HG03159 (cell line): ENCODE data around the gene ADGRG2.

Experiments used
- ATAC-seq: cut with Tn5 transposase; IDR thresholded peaks from one replicate; pipeline ENCODE4 v1.9.1; 2021; ENCODE audit warnings: mild to moderate bottlenecking, moderate library complexity; ENCODE audit not compliant: unreplicated experiment

The ADGRG2 gene

DNA sequence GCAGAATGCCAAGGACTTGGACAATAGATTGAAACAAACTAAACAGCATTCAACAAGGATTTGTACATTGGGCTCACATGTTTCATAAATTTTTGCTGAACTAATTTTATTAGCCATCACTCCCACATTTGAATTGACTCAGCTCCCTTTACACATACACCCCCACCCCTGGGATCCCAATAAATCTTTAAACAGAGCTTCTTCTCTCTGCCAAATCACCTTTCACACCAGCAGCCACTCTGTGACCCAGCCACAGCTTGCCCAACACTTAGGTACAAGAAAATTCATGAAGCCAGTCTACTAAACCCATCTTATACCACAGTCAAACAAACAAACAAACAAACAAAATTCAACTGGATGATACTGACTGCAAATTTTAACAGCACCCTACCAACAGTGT is 159.9 kb downstream of the ADGRG2 start:
- ATAC-seq = no peak

DNA sequence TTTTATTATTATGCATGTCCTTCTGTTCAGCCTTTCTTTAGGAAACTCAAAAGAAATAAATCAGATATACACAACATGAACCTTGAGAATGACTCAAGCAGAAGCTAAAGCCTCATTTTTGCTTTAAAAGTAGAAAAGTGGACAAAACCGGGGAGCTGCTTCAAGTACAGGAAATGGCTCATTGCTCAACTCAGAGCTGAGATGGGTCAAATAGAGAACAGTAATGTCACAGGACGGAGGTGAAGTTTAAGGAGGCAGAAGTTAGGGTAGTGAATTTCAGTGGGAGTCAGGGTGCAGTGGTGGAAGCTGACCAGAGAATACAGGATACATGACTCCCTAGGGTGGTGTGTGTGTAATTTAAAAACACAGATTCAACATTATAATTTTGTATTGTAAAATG is 160.6 kb downstream of the ADGRG2 start:
- no peak for ATAC-seq

DNA sequence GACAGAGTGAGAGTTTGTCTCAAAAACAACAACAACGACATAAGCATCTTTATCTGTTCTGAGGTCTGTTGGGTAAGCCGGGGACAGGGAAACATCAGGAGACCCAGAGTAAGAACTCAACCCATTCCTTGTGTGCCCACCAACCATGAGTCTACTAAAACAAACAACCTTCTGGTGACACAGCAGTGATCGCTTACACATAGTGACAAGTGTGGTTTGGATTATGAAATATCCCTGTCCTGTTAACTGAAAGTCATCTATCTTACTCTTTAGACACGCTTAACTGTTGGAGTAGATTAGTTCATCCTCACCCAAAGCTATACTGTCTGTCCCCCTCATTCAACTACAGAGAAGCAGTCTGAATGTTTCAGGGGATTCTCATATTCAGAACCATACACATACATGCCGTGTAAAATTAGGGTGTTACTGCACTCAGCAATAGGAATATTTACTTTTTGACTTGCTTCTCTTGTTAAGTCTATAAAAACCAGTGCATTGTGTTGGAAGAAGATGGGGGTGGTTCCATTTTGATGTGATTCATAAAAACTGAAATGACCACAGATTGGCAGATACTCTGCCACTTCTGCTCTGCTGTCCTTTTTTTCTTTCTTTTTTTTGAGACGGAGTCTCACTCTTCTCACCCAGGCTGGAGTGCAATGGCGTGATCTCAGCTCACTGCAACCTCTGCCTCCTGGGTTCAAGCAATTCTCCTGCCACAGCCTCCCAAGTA is 165.8 kb downstream of the ADGRG2 start:
- ATAC-seq = no peak

DNA sequence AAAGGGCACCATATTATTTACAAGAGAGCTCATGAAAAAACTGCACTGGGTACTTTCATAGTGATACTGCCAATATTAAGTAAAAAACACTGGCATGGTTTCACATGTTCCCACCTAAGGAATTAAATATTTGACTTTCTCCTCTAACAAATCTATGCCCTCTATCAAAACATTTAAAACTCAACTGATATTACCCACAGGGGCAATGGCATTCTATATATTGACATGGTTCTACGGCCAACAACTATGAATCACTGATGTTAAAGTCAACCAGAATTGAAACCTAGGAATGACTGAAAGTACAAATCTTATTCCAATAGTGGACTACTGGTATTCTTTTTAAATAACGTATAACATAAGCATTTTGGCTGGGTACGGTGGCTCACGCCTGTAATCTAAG is 166.6 kb downstream of the ADGRG2 start:
- no peak for ATAC-seq

DNA sequence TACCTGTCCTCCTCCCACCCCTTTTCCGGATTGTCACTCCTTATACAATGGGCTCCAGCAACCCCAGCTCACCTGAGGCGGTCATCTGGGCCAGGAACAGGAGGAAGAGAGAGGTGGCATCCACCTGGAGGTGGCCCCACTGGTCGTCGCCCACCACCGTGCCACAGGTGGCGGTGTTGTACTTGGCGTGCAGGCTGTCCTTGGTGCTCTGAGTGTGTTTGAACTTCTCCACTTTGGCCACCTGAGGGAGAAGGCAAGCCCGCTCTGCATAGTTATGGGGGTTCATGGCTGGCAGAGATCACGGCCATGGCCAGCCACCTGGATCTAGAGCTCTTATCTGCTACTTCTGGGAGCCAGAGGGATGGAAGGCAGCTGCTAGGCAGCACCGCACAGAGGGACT is 171.2 kb downstream of the ADGRG2 start:
- ATAC-seq = no peak

DNA sequence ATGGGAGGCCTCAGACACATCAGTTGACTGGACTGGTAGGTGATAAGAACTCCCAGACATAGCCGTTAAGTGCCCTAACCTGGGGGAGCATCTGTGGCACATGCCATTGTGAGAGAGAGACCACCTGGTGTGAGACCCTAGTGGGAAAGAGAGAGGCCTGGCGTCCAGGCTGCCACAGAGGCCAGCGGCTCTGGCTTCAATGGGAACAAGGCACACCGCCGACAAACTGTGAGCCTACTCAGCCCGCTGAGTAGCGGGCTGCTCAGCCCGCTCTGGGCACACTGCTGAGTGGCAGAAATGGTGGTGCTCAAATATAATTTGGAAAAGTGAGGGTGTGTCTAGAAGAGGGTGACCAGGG is 172.3 kb downstream of the ADGRG2 start:
- no peak for ATAC-seq

DNA sequence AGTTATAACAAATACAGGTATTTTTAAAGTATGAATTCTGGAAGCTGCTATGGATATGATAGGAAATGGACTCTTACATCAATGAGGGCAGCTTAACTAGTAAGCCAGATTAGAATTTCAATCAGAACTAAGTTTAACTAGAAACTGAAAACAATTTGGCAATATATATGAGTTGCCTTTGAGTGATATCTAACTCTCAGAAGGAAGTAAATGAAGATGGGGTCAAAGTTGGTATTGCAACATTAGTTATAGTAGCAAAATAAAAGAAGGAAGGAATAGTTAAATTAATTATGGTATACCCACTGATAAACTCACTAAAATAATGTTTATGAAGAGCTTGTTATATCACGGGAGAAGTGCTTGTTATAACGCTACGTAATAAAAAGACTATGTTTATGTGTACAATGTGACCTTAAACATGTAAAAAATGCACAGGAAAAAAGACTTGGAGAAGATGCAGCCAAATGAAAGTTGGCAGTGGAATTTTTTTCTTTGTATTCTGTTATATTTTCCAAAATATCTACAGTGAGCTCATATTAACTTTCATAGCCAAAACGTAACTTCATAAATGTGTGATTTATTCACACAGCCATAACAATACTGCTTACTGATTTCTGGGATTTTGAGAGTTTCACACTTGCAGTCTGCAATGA is 172.9 kb downstream of the ADGRG2 start:
- no peak for ATAC-seq

DNA sequence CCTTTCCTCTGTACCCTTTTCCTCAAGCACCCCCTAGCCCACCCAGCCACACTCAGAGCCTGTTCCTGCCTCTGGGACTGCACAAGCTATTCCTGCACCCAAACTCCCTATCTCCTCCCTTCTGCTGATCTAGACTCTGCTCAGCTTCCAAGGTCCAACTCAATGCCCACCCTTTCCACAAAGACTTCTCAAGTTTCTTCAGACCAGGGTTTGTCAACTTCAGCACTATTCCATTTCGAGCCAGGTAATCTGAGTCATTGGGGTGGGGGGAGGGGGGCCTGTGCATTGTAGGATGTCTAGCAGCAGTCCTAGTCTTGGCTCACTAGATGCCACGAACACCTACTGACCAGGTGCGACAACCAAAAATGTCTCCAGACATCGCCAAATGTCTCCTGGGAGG is 175.7 kb downstream of the ADGRG2 start:
- no peak for ATAC-seq

DNA sequence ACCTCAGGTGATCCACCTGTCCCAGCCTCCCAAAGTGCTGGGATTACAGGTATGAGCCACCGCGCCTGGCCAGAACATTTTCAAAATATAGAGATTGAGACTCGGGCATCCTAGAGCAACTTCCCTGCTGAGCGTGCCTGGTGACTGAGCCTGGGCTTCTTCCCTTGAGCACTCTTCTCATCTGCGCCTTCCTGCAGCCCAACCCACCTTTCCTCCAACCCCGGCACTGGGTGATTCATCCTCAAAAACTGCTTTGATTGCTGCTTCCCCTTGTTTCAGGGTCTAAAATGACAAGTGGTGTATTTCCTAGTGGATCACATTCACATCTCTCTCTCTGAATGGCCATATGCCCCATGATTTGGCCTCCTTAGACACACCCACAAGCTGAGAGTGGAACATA is 176.1 kb downstream of the ADGRG2 start:
- no peak for ATAC-seq

DNA sequence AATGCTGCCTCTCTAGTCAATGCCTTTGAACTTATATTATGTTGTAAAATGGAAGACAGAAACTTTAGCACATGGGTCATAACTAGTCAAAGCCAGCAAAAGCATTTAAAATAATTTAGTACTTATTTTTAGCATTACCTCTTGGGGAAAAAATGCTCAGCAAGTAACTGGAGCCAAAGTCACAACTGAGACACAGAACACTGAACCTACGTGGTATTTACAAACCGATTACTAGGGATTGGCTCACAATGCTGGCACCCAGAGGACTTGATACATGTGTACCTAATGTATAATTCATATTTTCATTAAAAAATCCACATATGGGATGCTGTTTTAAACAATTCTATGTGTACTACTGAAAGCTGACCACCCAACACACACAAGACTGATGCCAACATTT is 176.8 kb downstream of the ADGRG2 start:
- no peak for ATAC-seq

DNA sequence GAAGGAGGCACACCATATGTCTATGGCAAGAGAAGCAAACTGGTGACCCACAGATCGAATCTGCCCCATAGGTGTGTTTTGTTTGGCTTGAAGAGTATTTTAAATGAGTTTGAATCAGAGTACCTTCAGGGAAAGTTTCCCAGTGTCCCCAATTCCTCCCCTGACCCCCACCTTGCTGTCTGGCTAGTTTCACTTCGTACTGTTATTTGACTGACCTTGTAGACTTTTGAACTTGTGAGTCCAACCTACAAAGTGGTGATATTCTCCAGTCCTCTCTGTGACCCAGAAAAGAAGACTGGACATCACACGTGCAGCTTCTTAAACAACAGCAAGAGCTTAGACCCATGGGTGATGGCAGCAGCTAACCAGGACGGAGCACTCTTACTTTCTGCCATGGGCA is 177.8 kb downstream of the ADGRG2 start:
- ATAC-seq = no peak

DNA sequence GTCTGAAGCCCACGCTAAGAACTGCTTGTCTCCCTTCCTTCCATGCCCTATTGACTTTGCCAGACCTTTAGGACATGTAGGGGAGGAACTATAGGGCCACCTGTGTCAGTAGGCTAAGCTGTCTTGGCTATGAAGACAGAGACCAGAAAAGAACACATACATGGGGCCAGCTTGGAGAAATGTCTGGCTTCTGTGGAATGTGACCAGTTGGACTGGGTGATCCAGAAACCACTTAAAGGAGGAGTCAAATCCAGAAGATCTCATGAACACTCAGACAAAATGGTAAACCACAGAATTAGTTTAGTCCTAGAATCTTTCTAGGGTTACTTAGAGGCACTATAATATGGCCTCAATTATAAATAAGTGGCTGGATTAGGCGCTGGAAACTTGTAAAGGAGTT is 180.4 kb downstream of the ADGRG2 start:
- ATAC-seq = no peak
